Ascending aorta (tissue), 2 donors: Measurements from ENCODE around the gene GPRC5D. TPM values are rescaled to one million over a fixed set of nuclear protein-coding genes. Genes with fewer than 3 reads are reported as not detected.

Experiments used
- DNase-seq, 2 donors: peaks; one replicate each; pipeline ENCODE4 v3.0.0-alpha.2; 2019; ENCODE audit warnings: low spot score in 2 of 2
- H3K27ac ChIP-seq, 2 donors: fragments of 200-600 bp; sonication (generic); one replicate each; pipeline ENCODE4 v1.5.1; 2016 to 2017; ENCODE audit warnings: mild to moderate bottlenecking in 1 of 2
- H3K27me3 ChIP-seq: fragments of 200-600 bp; sonication (generic); one replicate; pipeline ENCODE4 v1.5.1; 2017
- H3K36me3 ChIP-seq, 2 donors: fragments of 200-600 bp; sonication (generic); one replicate each; pipeline ENCODE4 v1.5.1; 2016
- H3K4me1 ChIP-seq, 2 donors: fragments of 200-600 bp; sonication (generic); one replicate each; pipeline ENCODE4 v1.5.1; 2016 to 2017; ENCODE audit warnings: mild to moderate bottlenecking in 1 of 2
- H3K4me3 ChIP-seq, 2 donors: fragments of 200-600 bp; sonication (generic); one replicate each; pipeline ENCODE4 v1.5.1; 2016 to 2017; ENCODE audit warnings: mild to moderate bottlenecking in 1 of 2
- H3K9me3 ChIP-seq, 2 donors: fragments of 200-600 bp; sonication (generic); one replicate each; pipeline ENCODE4 v1.5.1; 2016
- intact Hi-C: fragments of 100-400 bp; cut with DNase I; formaldehyde crosslinking; loops from one replicate; pipeline ENCODE4 v1.15.1; 2023
- total RNA-seq: library from RNA; depleted of rRNA; stranded (reverse); fragments of >200 nt; gene quantifications from one replicate; pipeline ENCODE4 v1.1.0, GENCODE V29; 2016
- TF ChIP-seq, protein P1 (sequence below), 3 experiments: fragments of 200-600 bp in 2 of 3; fragments of 450-650 bp in 1 of 3; sonication (generic) in 2 of 3; IDR thresholded peaks; one replicate each; pipeline ENCODE4 v1.5.1; 2016 to 2019; ENCODE audit warnings: antibody characterized with exemption in 3 of 3, mild to moderate bottlenecking in 1 of 3, moderate library complexity in 1 of 3

Gene GPRC5D
- total RNA-seq, 1 donor from 2014 or later: not detected

GRCh38 chr12:12900786-12901157, 51.2 kb downstream of the GPRC5D start:
- Histone ChIP-seq H3K27me3 (no peaks in the 10 kb centered on the region), H3K9me3 (no peaks in the 10 kb centered on the region), H3K4me3 (peak overlapping the region in 1 of 2 donors; percentile 58), H3K4me1 (peaks cover 5 to 64% of the 10 kb centered on the region in 2 donors), H3K27ac (peak overlapping the region; percentile 93 to 96), H3K36me3 (no peaks in the 10 kb centered on the region)
- TF ChIP-seq, protein P1, sequence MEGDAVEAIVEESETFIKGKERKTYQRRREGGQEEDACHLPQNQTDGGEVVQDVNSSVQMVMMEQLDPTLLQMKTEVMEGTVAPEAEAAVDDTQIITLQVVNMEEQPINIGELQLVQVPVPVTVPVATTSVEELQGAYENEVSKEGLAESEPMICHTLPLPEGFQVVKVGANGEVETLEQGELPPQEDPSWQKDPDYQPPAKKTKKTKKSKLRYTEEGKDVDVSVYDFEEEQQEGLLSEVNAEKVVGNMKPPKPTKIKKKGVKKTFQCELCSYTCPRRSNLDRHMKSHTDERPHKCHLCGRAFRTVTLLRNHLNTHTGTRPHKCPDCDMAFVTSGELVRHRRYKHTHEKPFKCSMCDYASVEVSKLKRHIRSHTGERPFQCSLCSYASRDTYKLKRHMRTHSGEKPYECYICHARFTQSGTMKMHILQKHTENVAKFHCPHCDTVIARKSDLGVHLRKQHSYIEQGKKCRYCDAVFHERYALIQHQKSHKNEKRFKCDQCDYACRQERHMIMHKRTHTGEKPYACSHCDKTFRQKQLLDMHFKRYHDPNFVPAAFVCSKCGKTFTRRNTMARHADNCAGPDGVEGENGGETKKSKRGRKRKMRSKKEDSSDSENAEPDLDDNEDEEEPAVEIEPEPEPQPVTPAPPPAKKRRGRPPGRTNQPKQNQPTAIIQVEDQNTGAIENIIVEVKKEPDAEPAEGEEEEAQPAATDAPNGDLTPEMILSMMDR (IDR thresholded peaks at IDR 0.05): no peak
- no peak for DNase-seq
- intact Hi-C loops: loop anchor here (5.0 to 10.0 kb wide), 2 partner anchors 297 to 1136 kb away; partner anchors contain the start of gene EMP1

GRCh38 chr12:12899530-12900380, 52.2 kb downstream of the GPRC5D start:
- no peaks in the 10 kb centered on the region for H3K9me3 ChIP-seq
- no peak for DNase-seq
- H3K36me3 ChIP-seq: no peaks in the 10 kb centered on the region
- intact Hi-C loops: loop anchor here (5.0 to 10.0 kb wide), 3 partner anchors 172 to 1135 kb away; partner anchors contain the start of gene EMP1
- TF ChIP-seq, protein P1 (IDR thresholded peaks at IDR 0.05): no peak
- H3K4me1 ChIP-seq: peaks cover 5 to 62% of the 10 kb centered on the region in 2 donors
- peak overlapping the region; percentile 93 to 96 for H3K27ac ChIP-seq
- H3K27me3 ChIP-seq: no peaks in the 10 kb centered on the region
- H3K4me3 ChIP-seq: peak overlapping the region in 1 of 2 donors; percentile 23

- Histone ChIP-seq H3K9me3 (no peaks in the 10 kb centered on the region), H3K27me3 (no peaks in the 10 kb centered on the region), H3K4me3 (peak overlapping the region in 1 of 2 donors; percentile 26), H3K27ac (peak overlapping the region; percentile 93 to 96), H3K36me3 (no peaks in the 10 kb centered on the region), H3K4me1 (peaks cover 5 to 58% of the 10 kb centered on the region in 2 donors)
- intact Hi-C loops: loop anchor here (5.0 kb wide), 1 partner anchor 172 kb away; no protein-coding TSS in a partner anchor
- DNase-seq: no peak
- TF ChIP-seq, protein P1 (IDR thresholded peaks at IDR 0.05): no peak
These were observed 53.0 kb downstream of the GPRC5D start for GRCh38 chr12:12898911-12899511.

DNA sequence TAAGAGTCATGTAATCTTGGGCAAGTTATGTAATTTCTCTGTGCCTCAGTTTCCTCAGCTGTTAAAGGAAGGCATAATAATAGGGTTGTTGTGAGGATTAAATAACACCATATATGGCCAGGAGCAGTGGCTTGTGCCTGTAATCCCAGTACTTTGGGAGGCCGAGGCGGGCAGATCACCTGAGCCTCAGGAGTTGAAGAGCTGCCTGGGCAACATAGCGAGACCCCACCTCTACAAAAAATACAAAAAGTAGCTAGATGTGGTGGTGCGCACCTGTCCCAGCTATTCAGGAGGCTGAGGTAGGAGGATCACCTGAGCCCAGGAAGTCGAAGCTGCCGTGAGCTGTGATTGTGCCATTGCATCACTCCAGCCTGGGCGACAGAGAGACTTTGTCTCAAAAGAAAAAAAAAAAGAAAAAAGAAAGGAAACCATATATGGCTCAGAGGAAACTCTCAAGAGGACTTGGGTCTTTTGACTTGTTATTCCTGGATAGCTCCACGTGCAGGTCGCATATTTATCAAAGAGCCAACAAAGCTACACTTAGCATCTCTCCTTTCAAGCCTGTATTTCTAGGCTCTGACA, 53.7 kb downstream of the GPRC5D start:
- peaks cover 5 to 50% of the 10 kb centered on the region in 2 donors for H3K4me1 ChIP-seq
- intact Hi-C loops: loop anchor here (5.0 kb wide), 1 partner anchor 171 kb away; no protein-coding TSS in a partner anchor
- H3K4me3 ChIP-seq: peak overlapping the region in 1 of 2 donors; percentile 26
- TF ChIP-seq, protein P1 (IDR thresholded peaks at IDR 0.05): no peak
- no peaks in the 10 kb centered on the region for H3K27me3 ChIP-seq
- no peak for DNase-seq
- H3K36me3 ChIP-seq: no peaks in the 10 kb centered on the region
- no peaks in the 10 kb centered on the region for H3K9me3 ChIP-seq
- peak overlapping the region; percentile 93 to 96 for H3K27ac ChIP-seq

GRCh38 chr12:12897302-12897701, 54.7 kb downstream of the GPRC5D start:
- Histone ChIP-seq H3K27ac (peak overlapping the region; percentile 93 to 96), H3K4me3 (no peak overlapping the region), H3K27me3 (no peaks in the 10 kb centered on the region), H3K4me1 (peaks cover 5 to 46% of the 10 kb centered on the region in 2 donors), H3K9me3 (no peaks in the 10 kb centered on the region), H3K36me3 (no peaks in the 10 kb centered on the region)
- TF ChIP-seq, protein P1 (IDR thresholded peaks at IDR 0.05): no peak
- no peak for DNase-seq
- intact Hi-C loops: loop anchor here (5.0 kb wide), 1 partner anchor 170 kb away; no protein-coding TSS in a partner anchor
